Vagina (tissue), 2 donors: ENCODE data around the gene RNPC3. TPM values are rescaled to one million over a fixed set of nuclear protein-coding genes. Genes with fewer than 3 reads are reported as not detected.

Experiments used
- DNase-seq, 2 donors: peaks; one replicate each; pipeline ENCODE4 v3.0.0-alpha.2; 2017; ENCODE audit errors: extremely low spot score in 2 of 2
- H3K27ac ChIP-seq: fragments of 200-600 bp; sonication (generic); one replicate; pipeline ENCODE4 v1.5.1; 2019
- H3K27me3 ChIP-seq: fragments of 200-600 bp; sonication (generic); one replicate; pipeline ENCODE4 v1.5.1; 2019
- H3K36me3 ChIP-seq, 2 donors: fragments of 200-600 bp; sonication (generic); one replicate each; pipeline ENCODE4 v1.5.1; 2017 to 2019
- H3K4me1 ChIP-seq: fragments of 200-600 bp; sonication (generic); one replicate; pipeline ENCODE4 v1.5.1; 2019
- H3K4me3 ChIP-seq, 2 donors: fragments of 200-600 bp; sonication (generic); 1 replicate in 1 of 2; 2 replicates in 1 of 2; pipeline ENCODE4 v1.5.1; 2016 to 2019
- H3K9me3 ChIP-seq: fragments of 200-600 bp; sonication (generic); one replicate; pipeline ENCODE4 v1.5.1; 2019
- POLR2A ChIP-seq, 2 donors: fragments of 450-650 bp; IDR thresholded peaks; one replicate each; pipeline ENCODE4 v1.6.1; 2017; ENCODE audit warnings: antibody characterized with exemption in 2 of 2, mild to moderate bottlenecking in 2 of 2, moderate library complexity in 2 of 2
- POLR2AphosphoS5 ChIP-seq, 2 donors: sonication (generic); formaldehyde crosslinking; IDR thresholded peaks; one replicate each; pipeline ENCODE4 v1.9.0; 2017; ENCODE audit warnings: antibody characterized with exemption in 2 of 2, mild to moderate bottlenecking in 2 of 2, low read depth in 1 of 2; ENCODE audit not compliant: insufficient read depth in 1 of 2
- intact Hi-C: fragments of 100-400 bp; cut with DNase I; formaldehyde crosslinking; loops from one replicate; pipeline ENCODE4 v1.15.1; 2023
- total RNA-seq: library from RNA; depleted of rRNA; stranded (reverse); fragments of >200 nt; gene quantifications from one replicate; pipeline ENCODE4 v1.2.3, GENCODE V29; 2016
- TF ChIP-seq, protein P1 (sequence below), 3 experiments: fragments of 450-650 bp in 2 of 3; fragments of 200-600 bp in 1 of 3; sonication (generic) in 1 of 3; IDR thresholded peaks; one replicate each; pipeline ENCODE4 v1.5.1; 2017 to 2019; ENCODE audit warnings: antibody characterized with exemption in 3 of 3, mild to moderate bottlenecking in 2 of 3, moderate library complexity in 2 of 3

RNPC3 gene
- total RNA-seq, 1 donor from 2014 or later: 21.6 TPM

DNA sequence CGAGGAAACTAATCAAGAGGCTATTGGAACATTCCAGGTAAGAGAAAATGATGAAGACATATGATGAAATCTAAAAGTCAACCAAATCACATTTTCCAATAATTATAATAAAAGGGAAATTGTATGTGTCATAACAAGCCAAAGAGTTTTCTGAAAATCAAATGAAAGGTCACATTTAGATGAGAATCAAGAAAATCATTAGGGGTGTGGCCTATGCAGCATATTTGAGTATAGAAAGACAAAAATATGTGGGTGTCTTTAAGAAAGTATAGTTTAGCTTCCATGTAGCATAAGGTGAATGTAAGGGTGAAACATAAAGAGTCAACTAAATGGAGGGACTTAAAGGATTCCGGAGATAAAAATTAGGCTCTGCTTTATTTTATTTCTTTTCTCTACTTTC lies 9.2 kb upstream of the RNPC3 start:
- H3K4me1 ChIP-seq: no peaks in the 10 kb centered on the region
- no peaks in the 10 kb centered on the region for H3K9me3 ChIP-seq
- no peaks in the 10 kb centered on the region for H3K36me3 ChIP-seq
- no peak overlapping the region for H3K4me3 ChIP-seq
- intact Hi-C loops: no loop called here
- no peak overlapping the region for H3K27ac ChIP-seq
- DNase-seq: no peak
- TF ChIP-seq POLR2AphosphoS5 (IDR thresholded peaks at IDR 0.05; ENCODE audit: insufficient read depth in 1 of 2, low read depth in 1 of 2): no peak
- TF ChIP-seq POLR2A (IDR thresholded peaks at IDR 0.05): no peak
- TF ChIP-seq, protein P1, sequence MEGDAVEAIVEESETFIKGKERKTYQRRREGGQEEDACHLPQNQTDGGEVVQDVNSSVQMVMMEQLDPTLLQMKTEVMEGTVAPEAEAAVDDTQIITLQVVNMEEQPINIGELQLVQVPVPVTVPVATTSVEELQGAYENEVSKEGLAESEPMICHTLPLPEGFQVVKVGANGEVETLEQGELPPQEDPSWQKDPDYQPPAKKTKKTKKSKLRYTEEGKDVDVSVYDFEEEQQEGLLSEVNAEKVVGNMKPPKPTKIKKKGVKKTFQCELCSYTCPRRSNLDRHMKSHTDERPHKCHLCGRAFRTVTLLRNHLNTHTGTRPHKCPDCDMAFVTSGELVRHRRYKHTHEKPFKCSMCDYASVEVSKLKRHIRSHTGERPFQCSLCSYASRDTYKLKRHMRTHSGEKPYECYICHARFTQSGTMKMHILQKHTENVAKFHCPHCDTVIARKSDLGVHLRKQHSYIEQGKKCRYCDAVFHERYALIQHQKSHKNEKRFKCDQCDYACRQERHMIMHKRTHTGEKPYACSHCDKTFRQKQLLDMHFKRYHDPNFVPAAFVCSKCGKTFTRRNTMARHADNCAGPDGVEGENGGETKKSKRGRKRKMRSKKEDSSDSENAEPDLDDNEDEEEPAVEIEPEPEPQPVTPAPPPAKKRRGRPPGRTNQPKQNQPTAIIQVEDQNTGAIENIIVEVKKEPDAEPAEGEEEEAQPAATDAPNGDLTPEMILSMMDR (IDR thresholded peaks at IDR 0.05): no peak
- no peaks in the 10 kb centered on the region for H3K27me3 ChIP-seq

DNA sequence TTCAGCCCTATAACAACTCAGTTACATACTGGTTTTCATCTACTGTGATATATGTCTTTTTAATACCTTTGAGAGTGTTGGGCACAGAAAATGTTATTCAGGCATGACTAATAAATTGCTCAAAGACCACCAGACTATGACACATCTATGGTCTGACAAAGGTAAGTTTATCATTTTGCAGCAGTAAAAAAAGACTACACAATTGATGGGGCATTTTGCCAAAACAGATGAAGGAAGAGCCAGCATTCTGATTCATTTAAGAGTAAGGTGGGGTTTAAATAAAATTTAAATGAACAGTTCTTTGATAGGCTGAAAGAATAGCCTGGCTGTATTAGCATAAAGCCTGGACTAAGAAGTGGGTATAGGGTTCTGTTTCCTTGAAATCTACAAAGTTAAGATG lies 8.8 kb upstream of the RNPC3 start:
- Histone ChIP-seq H3K27ac (no peak overlapping the region), H3K4me3 (no peak overlapping the region), H3K27me3 (no peaks in the 10 kb centered on the region), H3K9me3 (no peaks in the 10 kb centered on the region), H3K36me3 (no peaks in the 10 kb centered on the region), H3K4me1 (no peaks in the 10 kb centered on the region)
- intact Hi-C loops: no loop called here
- TF ChIP-seq POLR2A (IDR thresholded peaks at IDR 0.05) (no peak), POLR2AphosphoS5 (IDR thresholded peaks at IDR 0.05; ENCODE audit: insufficient read depth in 1 of 2, low read depth in 1 of 2) (no peak)
- TF ChIP-seq, protein P1 (IDR thresholded peaks at IDR 0.05): no peak
- DNase-seq: no peak

DNA sequence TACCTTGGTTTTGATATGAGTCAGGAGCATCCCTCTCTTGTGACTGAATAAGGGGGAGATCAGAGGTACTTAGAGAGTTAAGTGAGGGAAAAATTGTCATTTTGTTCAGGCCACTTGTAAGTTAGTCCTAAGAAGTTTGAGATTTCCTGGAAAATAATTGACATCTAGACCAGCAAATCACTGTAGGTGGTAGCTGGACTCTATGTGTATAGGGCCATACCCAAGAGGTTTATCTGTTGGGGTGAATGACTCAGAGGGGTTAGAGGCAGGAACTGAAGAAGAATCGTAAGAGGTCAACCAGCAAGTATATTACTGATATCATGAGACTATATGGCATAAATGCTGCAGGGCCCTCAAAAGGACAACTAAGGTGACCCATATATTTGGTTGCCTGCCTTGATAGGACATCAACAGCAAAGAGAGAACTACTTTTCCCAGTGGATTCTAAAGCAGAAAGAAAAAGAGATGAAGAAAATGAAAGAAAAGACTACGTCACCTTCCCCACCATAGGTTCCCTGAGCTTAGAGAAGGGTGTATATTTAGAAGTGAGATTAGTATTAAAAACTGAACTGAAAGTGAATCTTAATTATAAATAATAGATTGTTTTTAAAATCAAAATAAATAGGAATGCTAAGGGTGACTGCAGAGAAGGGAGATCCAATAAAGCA lies 8.0 kb upstream of the RNPC3 start:
- DNase-seq: no peak
- Histone ChIP-seq H3K4me3 (no peak overlapping the region), H3K36me3 (no peaks in the 10 kb centered on the region), H3K27ac (no peak overlapping the region), H3K4me1 (no peaks in the 10 kb centered on the region), H3K27me3 (no peaks in the 10 kb centered on the region), H3K9me3 (no peaks in the 10 kb centered on the region)
- intact Hi-C loops: no loop called here
- TF ChIP-seq POLR2A (IDR thresholded peaks at IDR 0.05) (no peak), POLR2AphosphoS5 (IDR thresholded peaks at IDR 0.05; ENCODE audit: insufficient read depth in 1 of 2, low read depth in 1 of 2) (no peak)
- TF ChIP-seq, protein P1 (IDR thresholded peaks at IDR 0.05): no peak

DNA sequence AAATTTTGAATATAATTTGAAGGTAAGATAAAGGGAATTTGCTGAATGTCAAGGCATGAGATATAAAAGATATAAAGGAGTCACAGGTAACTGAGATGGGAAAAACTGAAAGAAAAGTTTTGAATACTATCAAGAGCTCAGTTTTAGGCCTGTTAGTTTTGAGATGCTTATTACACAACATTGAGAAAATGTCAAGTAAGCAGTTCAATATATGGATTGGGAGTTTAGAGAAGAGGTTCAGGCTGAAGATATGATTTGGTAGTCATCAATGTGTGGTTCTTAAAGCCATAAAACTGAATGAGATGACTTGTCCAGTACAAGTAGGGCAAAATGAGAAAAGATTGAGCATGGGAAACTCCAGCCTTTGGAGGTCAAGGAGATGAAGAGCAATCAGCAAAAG lies 4.7 kb upstream of the RNPC3 start:
- Histone ChIP-seq H3K4me3 (no peak overlapping the region), H3K27me3 (no peaks in the 10 kb centered on the region), H3K27ac (no peak overlapping the region), H3K4me1 (peaks cover 10% of the 10 kb centered on the region), H3K9me3 (no peaks in the 10 kb centered on the region), H3K36me3 (no peaks in the 10 kb centered on the region)
- TF ChIP-seq, protein P1 (IDR thresholded peaks at IDR 0.05): no peak
- no peak for TF ChIP-seq POLR2AphosphoS5 (IDR thresholded peaks at IDR 0.05; ENCODE audit: insufficient read depth in 1 of 2, low read depth in 1 of 2)
- TF ChIP-seq POLR2A (IDR thresholded peaks at IDR 0.05): no peak
- intact Hi-C loops: no loop called here
- DNase-seq: no peak

DNA sequence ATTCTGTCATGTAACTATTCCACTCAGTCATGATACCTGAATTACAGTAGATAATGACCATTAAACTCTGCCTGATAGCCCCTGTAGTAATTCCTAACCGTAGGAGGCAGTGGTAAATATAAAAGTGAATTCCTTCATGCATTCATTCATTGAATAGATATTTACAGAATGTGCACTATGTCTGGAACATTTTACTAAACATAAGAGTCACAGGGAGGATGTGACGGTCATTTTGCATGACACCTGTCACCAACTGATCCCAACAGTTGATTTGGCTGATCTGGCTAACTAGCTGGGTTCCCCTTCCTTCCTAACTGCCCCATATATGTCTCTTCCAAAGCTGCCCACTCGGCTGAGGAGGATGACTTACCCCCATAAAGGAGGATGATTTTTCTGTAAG lies 2.2 kb upstream of the RNPC3 start:
- no peaks in the 10 kb centered on the region for H3K36me3 ChIP-seq
- H3K9me3 ChIP-seq: no peaks in the 10 kb centered on the region
- intact Hi-C loops: no loop called here
- no peak overlapping the region for H3K4me3 ChIP-seq
- DNase-seq: no peak
- no peaks in the 10 kb centered on the region for H3K27me3 ChIP-seq
- H3K4me1 ChIP-seq: peaks cover 29% of the 10 kb centered on the region
- H3K27ac ChIP-seq: no peak overlapping the region
- no peak for TF ChIP-seq POLR2AphosphoS5 (IDR thresholded peaks at IDR 0.05; ENCODE audit: insufficient read depth in 1 of 2, low read depth in 1 of 2)
- TF ChIP-seq POLR2A (IDR thresholded peaks at IDR 0.05): no peak
- TF ChIP-seq, protein P1 (IDR thresholded peaks at IDR 0.05): no peak
